ENCODE data around the gene PXDC1.

Gene PXDC1

DNA sequence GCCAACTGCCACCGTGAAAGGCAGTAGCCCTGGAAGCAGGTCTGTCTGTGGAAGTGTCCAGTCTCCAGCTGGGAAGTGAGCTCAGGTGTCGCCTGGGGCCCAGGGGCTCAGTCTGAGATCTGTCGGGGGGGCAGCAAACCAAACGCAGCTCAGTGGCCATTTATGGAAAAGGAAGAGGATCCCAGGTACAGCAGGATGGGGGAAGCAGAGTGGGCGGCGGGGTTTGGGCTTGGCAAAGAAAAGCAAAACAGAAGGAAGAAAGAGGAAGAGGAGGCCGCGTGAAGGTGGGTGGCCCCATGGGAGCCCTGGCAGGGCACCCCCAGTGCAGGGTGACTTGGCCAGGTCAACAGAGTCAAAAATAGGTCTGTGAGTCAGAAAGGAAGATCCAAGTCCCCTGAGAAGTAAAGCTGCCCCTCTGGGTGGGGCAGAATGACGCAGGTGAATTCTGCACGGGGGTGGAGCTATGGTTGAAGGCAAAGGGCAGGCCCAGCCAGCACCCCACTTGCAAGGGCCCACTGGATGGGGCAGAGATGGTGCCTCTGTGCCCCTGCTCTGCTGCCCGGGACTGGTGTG is 5.3 kb downstream of the PXDC1 start:
- DNase-seq, result no peak

DNA sequence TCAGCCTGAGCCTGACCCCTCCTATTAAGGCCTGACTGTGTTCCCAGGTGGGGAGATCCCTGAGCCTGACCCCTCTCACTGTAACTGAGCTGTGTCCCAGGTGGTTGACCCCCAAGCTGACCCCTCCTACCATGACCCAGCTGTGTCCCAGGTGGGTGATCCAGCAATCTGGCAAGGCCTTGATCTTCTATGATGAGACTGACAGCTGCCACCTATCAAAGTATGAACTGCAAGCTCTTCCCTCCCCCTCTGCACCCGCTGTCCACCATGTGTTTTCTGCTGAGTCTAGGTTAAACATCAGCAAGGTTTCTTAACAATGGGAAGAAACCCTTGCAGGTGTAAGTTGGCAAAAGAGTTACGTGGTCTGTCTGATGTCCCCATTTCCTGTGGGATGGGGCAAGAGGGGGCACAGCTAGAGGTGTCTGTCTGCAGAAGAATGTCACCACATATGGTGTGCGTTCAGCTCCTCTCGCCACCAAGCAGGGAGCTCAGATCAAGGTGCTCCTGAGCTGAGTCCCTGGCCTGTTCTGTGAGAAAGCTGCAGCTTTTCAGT is 5.9 kb downstream of the PXDC1 start:
- no peak for DNase-seq

DNA sequence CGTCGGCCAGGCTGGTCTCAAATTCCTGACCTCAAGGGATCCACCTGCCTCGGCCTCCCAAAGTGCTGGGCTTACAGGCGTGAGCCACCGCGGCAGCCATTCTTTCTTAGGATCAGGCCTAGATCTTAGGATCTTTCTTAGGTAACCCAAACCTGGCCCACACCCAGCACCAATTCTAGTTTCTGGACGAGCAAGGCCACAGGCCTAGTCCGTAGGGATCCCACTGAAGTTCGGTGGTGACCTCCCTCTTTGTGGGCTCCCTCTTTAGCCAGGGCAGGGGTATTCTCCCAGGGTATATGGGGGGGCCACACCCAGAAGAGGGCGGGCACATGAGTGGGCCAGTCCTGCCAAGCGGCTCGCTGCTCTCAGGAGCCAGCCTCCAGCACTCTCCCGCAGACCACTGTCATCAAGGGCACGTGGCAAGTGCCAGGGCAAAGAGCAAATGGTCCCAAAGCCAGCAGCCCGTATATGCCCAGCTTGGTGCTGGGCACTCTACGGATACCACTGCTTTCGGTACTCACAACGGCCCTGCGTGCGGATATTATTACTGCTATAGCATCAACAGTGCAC is 6.5 kb downstream of the PXDC1 start:
- DNase-seq, result no peak

DNA sequence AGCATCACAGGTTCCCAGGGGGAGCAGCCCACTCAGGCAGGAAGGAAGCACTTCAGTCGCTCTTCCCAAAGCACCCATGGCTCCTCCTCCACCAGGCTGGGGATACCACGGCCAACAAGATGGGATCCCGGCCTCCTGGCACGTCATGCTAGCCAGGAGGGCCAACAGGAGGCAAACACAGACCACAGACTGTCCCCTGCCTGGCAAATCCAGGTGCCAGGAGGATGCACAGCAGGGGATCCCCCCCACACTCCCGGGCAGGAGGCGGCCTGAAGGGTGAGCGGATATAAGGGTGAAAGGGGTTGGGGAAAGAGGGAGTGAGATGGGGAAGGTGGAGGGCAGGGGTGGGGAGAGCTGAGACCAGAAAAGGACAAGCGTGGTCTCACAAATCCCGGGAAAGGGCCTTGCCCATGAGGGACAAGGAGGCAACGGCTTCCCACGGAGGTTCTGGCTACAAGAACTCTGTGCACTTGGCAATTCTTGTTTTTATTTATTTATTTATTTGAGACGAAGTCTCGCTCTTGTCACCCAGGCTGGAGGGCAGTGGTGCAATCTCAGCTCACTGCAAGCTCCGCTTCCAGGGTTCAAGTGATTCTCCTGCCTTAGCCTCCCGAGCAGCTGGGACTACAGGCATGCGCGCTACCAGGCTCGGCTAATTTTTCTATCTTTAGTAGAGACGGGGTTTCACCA is 7.2 kb downstream of the PXDC1 start:
- DNase-seq, result peak; percentile 22

DNA sequence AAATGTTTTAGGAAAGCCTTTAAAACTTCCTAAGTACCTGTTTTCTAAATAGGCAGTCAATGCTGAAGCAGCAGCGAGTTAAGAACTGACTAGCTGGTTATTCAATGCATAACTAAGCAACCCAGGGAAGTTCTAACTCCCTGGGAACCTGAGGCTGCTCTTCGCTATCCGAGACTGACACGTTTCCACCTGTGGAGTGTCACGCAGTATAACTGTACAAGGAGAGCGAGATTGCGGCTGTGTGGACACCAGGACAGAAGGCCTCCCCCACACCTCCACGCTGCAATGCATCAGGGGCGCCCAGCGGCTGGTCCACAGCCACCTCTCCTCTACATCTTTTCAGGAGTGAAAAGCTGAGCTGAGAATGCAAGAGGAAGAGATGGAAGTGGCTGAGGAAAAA is 8.0 kb downstream of the PXDC1 start:
- no peak for DNase-seq

DNA sequence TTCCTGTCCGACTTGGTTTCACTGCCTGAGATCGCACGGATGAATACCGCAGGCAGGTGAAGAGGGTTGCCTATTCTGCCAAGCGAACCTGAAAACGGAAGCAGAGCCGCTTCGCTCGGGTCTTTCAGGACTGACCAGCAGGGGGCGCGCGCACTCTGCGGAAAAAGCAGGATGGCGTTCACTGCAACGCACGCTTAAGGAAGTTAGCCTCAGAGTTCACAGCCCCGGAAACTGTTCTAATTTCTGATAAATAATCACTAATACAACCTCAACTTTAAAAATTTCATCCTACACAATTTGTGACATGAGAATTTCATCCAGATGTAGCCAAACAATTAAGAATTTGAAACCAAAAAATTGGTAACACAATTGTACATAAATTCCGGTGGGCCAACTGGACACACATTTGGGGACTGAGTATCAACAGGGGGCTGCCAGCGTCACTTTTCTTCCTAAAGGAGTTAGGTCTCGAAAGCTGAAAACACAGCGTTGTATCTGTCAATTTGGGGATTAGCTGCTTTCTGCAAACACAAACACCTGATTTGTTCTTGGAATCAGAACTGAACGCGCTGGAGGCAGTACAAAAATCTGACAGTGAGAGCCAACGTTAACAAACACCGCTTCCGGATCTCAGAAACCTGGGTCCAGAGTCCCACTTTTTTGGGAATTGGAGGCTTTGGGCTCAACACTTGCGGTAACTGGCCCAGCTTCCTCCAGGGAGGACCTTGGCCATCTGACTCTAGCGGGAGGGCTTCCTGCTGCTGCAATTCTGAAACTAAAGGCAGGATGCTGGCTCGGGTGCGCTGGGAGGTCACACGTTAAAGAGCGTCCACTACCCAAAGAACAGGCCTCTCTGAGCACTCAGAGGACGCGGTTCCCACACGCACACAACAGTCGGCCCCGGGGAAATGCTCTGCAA is 8.8 kb downstream of the PXDC1 start:
- DNase-seq, result peak; percentile 72

DNA sequence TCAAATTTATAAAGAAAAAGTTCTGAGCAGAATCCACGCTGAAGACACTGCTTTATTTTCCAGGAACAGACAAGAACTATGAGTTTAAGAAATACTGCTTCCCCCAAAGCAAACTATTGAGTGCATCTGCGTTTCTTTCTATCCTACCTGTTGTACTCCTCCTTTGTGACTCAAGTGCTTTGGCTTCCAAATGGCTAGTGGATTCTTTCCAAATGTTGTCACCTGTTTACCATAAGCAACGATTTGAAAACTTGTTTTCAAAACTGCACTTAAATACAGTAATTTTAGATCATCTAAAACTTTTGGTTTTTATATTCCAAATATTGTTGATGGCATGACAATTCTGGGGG is 9.5 kb downstream of the PXDC1 start:
- DNase-seq, result no peak

DNA sequence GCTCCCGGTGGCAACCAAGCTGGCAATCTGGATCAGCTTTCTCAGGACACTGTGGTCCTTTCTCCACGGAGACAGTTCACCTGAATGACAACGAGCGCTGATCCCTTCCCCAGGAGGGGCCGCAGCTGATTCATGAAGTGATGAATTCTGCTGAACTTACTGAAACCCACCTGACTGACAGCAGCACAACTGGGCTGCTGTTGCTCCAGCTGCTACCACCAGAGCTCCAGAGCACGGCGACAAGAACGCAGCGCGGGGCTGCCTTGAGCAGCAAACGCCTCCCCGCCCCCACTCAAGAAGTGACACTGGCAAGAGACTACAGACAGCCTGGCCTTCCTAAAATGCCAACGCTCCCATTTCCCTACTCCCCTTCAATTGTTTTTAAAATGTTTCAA is 10.0 kb downstream of the PXDC1 start:
- DNase-seq, result no peak

DNA sequence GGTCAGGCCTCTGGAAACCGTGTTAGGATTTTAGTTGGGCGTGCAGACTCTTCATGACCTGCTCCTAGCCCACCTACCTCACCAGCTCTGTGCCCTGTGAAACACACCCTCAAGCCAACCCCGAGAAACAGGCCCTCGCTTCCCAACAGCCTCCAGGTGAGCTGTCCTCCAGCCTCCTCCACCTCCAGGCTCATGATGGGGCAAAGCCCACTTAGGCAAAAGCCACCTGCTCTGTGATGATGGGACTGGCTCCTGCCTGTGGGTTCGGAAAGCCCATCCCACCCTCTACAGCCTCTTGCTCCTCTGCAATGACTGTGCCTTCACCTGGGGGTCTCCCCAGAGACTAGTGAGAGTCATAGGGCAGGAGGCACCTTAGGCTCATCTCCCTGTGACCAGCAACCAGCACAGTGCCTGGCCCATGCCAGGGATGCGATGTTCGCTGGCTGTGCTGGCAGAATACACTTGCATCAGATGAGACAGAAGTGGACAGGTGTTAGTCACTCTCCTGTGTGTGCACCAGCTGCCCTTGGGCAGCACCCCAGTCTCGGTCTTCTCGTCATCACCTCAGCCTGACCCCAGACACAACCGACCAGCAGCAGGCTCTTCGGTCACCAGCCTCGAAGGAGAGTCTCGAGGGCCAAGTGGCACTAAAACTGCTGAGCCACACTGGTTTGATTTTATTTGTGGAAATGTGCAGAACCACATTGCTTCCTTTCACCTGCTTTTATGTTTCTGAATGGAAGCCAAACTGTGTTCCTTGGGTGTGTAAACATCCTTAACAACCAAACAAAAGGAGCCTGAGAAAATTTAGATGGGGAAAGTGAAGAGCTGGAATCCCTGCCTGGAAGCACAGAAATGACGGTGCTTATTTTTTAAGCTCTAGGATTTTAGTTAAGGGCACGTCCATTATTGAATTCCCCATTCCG is 10.7 kb downstream of the PXDC1 start:
- DNase-seq, result no peak

DNA sequence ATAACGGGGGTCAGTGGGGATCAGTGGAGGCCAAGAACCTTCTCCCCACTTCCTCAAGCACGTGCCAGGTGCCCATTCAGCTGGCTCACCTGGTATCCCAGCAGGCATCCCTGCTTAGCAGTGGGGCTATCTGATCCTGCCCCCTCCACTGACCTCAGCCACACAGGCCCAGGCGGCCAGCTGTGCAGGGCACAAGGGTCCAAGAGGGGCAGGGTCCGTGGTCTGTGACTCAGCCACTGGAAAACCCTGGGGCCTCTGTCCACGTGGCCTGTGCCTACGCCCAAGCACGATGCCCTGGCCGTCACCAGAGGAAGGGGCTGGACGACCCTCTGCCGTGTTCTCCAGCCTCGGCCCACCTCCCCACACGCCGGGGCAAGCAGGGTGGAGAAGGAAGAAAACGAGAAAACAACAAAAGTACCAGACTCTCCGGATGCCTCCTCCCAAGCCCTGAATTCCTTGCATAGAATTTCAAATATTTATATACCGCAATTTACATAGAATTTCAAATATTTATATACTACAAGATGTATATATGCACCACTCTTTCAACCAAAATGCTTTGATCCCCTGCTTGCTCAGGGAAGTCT is 12.1 kb downstream of the PXDC1 start:
- DNase-seq, result no peak

DNA sequence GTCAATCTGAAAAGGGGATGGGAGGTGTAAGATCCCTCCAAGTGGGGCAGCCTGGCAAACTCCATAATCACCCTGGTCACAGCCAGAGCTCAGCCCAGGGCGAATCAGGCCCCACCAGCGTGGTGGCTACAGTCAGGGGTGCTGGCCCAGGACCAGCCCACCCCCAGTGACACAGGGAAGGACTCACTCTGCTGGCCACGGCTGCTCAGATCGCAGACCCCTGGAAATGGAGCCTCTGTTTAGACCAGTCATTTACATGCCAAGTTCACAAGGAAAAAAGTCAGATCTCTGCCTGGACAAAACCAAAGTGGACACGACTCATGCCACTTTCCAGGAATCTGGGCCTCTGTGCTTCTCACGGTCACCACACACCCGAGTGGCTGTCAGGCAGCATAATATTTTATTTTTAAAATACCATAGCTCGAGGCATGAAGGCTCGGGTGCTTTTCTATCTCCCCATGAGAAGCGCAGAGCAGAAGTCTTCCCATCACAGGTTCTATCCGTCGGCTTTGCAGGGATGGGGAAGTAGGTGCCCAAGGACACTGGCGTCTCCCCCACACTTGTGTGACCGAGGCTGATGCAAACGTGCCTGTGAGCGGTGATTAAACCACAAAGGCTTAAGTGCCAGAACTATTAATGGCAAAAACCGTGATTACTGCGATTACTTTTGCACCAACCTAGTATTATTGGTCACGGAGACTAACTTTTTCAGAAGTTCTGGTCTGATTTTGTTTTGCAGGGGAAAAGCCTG is 13.0 kb downstream of the PXDC1 start:
- no peak for DNase-seq

DNA sequence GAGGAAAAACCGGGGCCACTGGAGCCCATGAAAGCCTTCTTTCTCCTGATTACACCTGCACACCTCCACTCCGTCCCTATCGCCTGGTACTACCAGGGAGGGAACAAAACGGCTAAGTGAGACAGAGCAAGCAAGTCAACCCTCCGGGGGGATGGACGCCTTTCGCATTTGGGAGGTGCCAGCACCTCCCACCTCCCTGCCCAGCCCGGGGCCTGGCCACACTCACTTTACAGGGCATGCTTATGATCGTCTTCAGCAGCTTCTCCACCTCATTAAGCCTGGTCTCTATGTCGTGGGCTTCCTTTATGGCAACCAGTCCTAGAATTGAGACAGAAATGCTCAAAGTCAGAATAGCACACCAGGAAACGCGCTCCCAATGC is 13.7 kb downstream of the PXDC1 start:
- no peak for DNase-seq

DNA sequence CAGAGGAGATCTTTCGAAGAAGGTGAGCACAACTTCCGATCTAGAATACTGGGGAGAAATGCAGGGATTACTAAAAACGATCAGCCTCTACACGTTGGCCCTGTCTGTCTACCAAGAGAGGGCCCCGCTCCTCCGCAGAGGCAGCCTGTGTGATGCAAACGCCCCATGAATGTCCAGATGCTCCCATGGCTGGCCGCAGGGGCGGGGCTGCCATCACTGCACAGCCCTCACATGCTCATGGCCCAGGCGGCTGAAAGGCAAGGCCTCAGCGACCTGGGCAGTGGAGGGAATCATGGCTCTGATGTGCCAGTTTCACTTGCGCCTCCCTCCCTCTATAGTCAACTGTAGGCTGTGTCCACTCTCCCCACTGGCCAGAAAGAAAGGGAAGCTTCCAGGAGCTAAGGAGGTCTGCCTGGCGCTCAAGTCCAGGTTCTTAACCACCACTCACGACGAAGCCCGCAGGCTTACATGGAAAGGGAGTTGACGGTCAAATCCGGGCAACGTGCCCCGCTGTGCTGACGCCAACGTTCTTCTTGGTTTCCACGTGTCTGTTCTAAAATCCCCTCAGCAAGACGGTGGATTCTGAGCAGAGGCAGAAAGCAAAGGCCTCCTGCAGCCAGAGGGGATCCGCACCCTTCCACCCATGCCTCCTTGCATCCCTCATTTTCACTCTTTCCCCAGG is 14.2 kb downstream of the PXDC1 start:
- no peak for DNase-seq

DNA sequence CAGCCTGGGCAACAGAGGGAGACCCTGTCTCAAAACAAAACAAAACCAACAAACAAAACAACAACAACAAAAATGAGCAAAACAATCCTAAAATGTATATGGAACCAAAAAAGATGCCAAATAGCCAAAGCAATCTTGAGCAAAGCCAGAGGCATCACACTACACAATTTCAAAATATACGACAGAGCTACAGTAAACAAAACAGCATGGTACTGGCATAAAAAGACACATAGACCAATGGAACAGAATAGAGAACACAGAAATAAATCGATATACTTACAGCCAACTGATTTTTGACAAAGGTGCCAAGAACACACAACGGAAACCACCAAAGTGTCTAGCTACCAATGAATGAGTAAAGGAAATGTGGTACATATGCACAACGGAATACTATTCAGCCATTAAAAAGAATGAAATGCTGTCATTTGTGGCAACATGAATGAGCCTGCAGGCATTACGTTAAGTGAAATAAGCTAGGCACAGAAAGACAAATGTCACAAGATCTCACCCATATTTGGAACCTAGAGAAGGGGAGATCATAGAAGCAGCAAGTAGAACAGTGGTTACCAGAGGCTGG is 16.4 kb downstream of the PXDC1 start:
- no peak for DNase-seq

DNA sequence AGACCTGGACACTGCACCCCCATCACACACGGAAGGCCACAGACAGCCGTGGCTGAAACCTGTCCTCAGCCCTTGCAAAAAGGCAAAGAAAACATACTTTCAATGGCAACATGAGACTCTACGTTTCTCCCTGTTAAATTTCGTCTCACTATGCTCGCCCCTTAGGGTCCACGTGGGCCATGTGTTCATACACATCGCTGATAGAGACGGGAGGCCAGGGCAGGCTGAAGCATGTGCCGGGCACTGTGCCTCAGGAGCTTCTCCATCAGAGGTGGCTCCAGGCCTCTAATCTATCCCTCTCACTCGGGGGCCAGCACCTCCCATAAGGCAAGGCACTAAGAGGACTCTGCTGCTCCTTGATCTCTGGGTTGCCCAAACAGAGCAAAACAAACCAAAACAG is 17.5 kb downstream of the PXDC1 start:
- no peak for DNase-seq

DNA sequence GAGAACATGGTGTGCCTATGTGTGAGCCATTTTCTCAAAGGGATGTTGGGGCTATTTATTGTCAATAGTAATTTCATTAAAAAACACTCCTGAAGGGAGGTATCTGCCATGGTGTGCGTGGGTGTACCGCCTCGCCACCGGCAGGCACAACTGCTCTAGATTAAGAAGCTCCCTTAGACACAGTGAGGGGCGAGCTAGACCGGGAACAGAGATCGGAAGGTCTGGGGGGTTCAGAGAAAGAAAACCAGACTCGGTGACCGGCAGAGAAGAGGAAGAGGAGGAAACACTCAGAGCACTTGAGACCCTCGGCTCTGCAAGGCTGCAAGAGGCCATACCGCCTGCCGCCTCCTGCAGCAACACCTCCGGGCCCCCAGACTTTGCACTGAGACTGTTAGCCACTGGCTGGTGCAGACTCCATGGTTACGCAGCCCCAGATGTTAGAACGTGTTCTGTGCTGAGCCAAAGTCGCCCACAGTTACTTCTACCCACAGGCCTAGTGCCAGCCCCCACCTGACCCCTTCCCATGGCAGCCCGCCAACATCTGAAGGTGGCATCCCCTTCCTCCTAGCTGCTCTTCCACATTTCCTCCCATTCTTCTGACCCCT is 18.1 kb downstream of the PXDC1 start:
- DNase-seq, result no peak

DNA sequence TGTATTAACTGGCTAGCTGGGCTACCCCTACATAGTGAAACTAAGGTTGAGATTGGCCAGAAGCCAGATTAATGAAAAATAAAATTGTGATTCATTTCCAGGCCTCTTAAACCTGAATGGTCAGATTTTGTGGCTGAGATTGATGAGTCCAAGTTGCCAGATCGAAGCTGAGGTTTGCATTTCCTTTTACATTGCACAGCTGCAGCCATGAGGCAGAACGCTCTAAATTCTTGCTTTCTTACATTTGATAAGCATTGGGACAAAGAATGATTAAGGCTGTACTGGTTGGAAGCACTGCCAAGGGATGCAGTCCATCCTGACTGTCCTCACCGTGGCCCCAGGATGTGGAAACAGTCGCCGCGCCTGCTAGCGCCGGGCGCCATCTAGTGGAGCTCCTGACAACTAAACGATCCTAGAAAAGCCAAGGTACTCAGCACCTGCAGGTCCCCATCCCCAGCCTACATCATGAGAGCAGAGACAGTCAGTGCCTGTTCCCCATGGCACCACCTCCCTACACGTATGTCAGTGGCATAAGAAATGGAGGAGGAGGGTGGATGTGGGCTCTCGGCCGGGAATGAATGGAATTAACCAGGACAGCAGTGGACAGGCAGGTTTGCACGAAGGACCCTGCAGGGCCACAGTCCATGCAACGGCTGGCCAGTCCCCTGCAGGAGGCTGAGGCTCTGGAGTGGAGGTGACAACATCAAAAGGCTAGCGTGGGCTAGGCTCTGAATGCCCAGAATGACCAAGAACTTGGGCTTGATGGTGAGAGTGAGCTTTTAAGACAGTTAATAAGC is 19.0 kb downstream of the PXDC1 start:
- DNase-seq, result peak; percentile 75

DNA sequence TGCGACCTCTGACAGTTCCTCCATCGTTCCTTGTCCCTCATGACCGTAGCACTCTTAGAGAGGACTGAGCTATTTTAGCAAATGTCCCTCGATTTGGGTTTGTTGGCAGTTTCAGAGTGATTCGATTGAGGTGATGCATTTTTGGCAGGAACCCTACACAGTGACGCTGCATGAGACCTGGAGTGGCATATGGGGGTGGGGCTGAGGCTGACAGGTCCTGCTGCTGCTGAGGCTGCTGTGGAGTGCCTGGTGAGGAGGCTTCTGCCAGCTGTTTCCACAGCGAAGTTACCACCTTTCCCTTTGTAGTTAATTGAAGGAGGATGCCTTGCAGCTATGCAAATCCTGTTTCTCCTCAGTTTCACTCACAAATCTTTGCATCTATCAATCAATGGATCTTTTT is 19.8 kb downstream of the PXDC1 start:
- DNase-seq, result no peak

All from EL (cell line).